Activated naive CD4-positive, alpha-beta T cell treated with Interleukin-2 at 50 U/mL for 16 hours (primary cell): ENCODE measurements around the gene SDK2.
"Not testable (repeated sequence)": the region's sequence is repeated elsewhere in the genome, so short reads cannot be mapped to it uniquely, and the experiment has no call there.

Source experiments
- DNase-seq: peaks from one replicate; pipeline ENCODE4 v3.0.0-alpha.2; 2020

The SDK2 gene

GRCh38 chr17:73474370-73474988, 169.8 kb downstream of the SDK2 start:
- DNase-seq, result no peak

- DNase-seq, result not testable (repeated sequence)
Measured at GRCh38 chr17:73472715-73473114, 171.5 kb downstream of the SDK2 start.

- no peak for DNase-seq
Measured at GRCh38 chr17:73471924-73472323, 172.3 kb downstream of the SDK2 start.

GRCh38 chr17:73470316-73470826, 173.9 kb downstream of the SDK2 start:
- no peak for DNase-seq

GRCh38 chr17:73469311-73469710, 174.9 kb downstream of the SDK2 start:
- no peak for DNase-seq

- no peak for DNase-seq
Measured at GRCh38 chr17:73468221-73468620, 176.0 kb downstream of the SDK2 start.

GRCh38 chr17:73467651-73468050, 176.6 kb downstream of the SDK2 start:
- no peak for DNase-seq

- DNase-seq, result no peak
Measured at GRCh38 chr17:73466704-73467433, 177.4 kb downstream of the SDK2 start.

GRCh38 chr17:73465953-73466230, 178.4 kb downstream of the SDK2 start:
- no peak for DNase-seq

- DNase-seq, result no peak
Measured at GRCh38 chr17:73465130-73465952, 178.9 kb downstream of the SDK2 start.

GRCh38 chr17:73464447-73464846, 179.8 kb downstream of the SDK2 start:
- DNase-seq, result no peak

GRCh38 chr17:73463821-73464220, 180.4 kb downstream of the SDK2 start:
- DNase-seq, result no peak

GRCh38 chr17:73462823-73463222, 181.4 kb downstream of the SDK2 start:
- no peak for DNase-seq

GRCh38 chr17:73459980-73460379, 184.3 kb downstream of the SDK2 start:
- no peak for DNase-seq

- DNase-seq, result no peak
Measured at GRCh38 chr17:73455767-73456166, 188.5 kb downstream of the SDK2 start.

GRCh38 chr17:73455050-73455687, 189.1 kb downstream of the SDK2 start:
- DNase-seq, result no peak

GRCh38 chr17:73453494-73453893, 190.8 kb downstream of the SDK2 start:
- DNase-seq, result not testable (repeated sequence)

- DNase-seq, result no peak
Measured at GRCh38 chr17:73453090-73453489, 191.2 kb downstream of the SDK2 start.

- no peak for DNase-seq
Measured at GRCh38 chr17:73452009-73452408, 192.2 kb downstream of the SDK2 start.

GRCh38 chr17:73447319-73447718, 196.9 kb downstream of the SDK2 start:
- DNase-seq, result no peak

- no peak for DNase-seq
Measured at GRCh38 chr17:73446617-73447016, 197.6 kb downstream of the SDK2 start.

- no peak for DNase-seq
Measured at GRCh38 chr17:73445466-73445865, 198.8 kb downstream of the SDK2 start.

- no peak for DNase-seq
Measured at GRCh38 chr17:73444021-73444420, 200.2 kb downstream of the SDK2 start.
